ENCODE results near the gene UBE2M.
"Not testable (repeated sequence)": the region's sequence is repeated elsewhere in the genome, so short reads cannot be mapped to it uniquely, and the experiment has no call there.

UBE2M gene

GRCh38 chr19:58509731-58510083, 48.7 kb downstream of the UBE2M start:
- Histone ChIP-seq H3K27ac (ENCODE audit: poor library complexity, severe bottlenecking) (no peak overlapping the region), H3K4me1 (ENCODE audit: insufficient read depth, poor library complexity, severe bottlenecking) (no peaks in the 10 kb centered on the region), H3K36me3 (ENCODE audit: low read depth) (no peaks in the 10 kb centered on the region), H3K9me3 (ENCODE audit: severe bottlenecking) (no peaks in the 10 kb centered on the region), H3K27me3 (ENCODE audit: insufficient read depth, poor library complexity, severe bottlenecking) (no peaks in the 10 kb centered on the region), H3K4me3 (ENCODE audit: severe bottlenecking) (no peak overlapping the region)
- TF ChIP-seq CTCF (IDR thresholded peaks at IDR 0.05; ENCODE audit: poor library complexity, severe bottlenecking): no peak
- ATAC-seq (ENCODE audit: low read depth) (no peak), DNase-seq (ENCODE audit: low spot score) (no peak)

DNA sequence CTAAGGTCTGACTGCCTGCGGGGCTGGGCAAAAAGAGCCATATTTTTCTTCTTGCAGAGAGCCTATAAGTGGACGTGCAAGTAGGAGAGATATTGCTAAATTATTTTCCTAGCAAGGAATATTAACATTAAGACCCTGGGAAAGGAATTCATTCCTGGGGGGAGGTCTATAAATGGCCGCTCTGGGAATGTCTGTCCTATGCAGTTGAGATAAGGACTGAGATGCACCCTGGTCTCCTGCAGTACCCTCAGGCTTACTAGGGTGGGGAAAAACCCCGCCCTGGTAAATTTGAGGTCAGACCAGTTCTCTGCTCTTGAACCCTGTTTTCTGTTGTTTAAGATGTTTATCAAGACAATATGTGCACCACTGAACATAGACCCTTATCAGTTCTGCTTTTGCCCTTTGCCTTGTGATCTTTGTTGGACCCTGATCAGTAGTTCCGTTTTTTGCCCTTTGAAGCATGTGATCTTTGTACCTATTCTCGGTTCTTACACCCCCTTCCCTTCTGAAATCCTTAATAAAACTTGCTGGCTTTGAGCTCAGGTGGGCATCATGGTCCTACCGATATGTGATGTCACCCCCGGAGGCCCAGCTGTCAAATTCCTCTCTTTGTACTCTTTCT, 50.7 kb downstream of the UBE2M start:
- H3K9me3 ChIP-seq (ENCODE audit: severe bottlenecking); H3K27me3 ChIP-seq (ENCODE audit: insufficient read depth, poor library complexity, severe bottlenecking); DNase-seq (ENCODE audit: low spot score); H3K36me3 ChIP-seq (ENCODE audit: low read depth); H3K27ac ChIP-seq (ENCODE audit: poor library complexity, severe bottlenecking); H3K4me1 ChIP-seq (ENCODE audit: insufficient read depth, poor library complexity, severe bottlenecking); ATAC-seq (ENCODE audit: low read depth); H3K4me3 ChIP-seq (ENCODE audit: severe bottlenecking): not testable (repeated sequence)
